Limb (tissue), 2 donors: Measurements from ENCODE around the gene NIPSNAP2.
"Not testable (repeated sequence)": the region's sequence is repeated elsewhere in the genome, so short reads cannot be mapped to it uniquely, and the experiment has no call there.

Experiments
- DNase-seq, 2 donors: peaks; one replicate each; pipeline ENCODE4 v3.0.0-alpha.2; 2016; ENCODE audit errors: extremely low spot score in 2 of 2

The NIPSNAP2 gene

GRCh38 chr7:55964261-55965099 lies at the start of gene NIPSNAP2:
Gene NIPSNAP2, plus strand, starts transcription at chr7:55964585. Its CDS starts 25 bp downstream, at chr7:55964610.
- peak; percentile 65 to 84 for DNase-seq

- no peak for DNase-seq
Observed at GRCh38 chr7:55917771-55918170, 46.6 kb upstream of the NIPSNAP2 start.

- no peak for DNase-seq
Observed at GRCh38 chr7:55928006-55928767, 36.2 kb upstream of the NIPSNAP2 start.

GRCh38 chr7:55931421-55932151 lies 32.8 kb upstream of the NIPSNAP2 start:
- no peak for DNase-seq

- no peak for DNase-seq
Observed at GRCh38 chr7:55939514-55940123, 24.8 kb upstream of the NIPSNAP2 start.

- no peak for DNase-seq
Observed at GRCh38 chr7:55946545-55946944, 17.8 kb upstream of the NIPSNAP2 start.

- peak; percentile 88 to 95 for DNase-seq
Observed at GRCh38 chr7:55951637-55952351, 12.6 kb upstream of the NIPSNAP2 start, which contains the start of gene MRPS17. Gene MRPS17, plus strand, starts transcription at chr7:55951877. Its CDS starts 1,319 bp downstream, at chr7:55953196.

- not testable (repeated sequence) for DNase-seq
Observed at GRCh38 chr7:55952352-55952671, 12.1 kb upstream of the NIPSNAP2 start.

- no peak for DNase-seq
Observed at GRCh38 chr7:55953707-55954475, 10.5 kb upstream of the NIPSNAP2 start.

- no peak for DNase-seq
Observed at GRCh38 chr7:55957190-55957589, 7.2 kb upstream of the NIPSNAP2 start.

GRCh38 chr7:55962014-55962413 lies 2.4 kb upstream of the NIPSNAP2 start:
- DNase-seq, result no peak

- DNase-seq, result no peak
Observed at GRCh38 chr7:55963584-55964168, 709 bp upstream of the NIPSNAP2 start.

GRCh38 chr7:55965100-55965470 lies 700 bp downstream of the NIPSNAP2 start:
- DNase-seq, result no peak

GRCh38 chr7:55965805-55966421 lies 1.5 kb downstream of the NIPSNAP2 start:
- no peak for DNase-seq

- no peak for DNase-seq
Observed at GRCh38 chr7:55966851-55967250, 2.5 kb downstream of the NIPSNAP2 start.

- no peak for DNase-seq
Observed at GRCh38 chr7:55969391-55969790, 5.0 kb downstream of the NIPSNAP2 start.

GRCh38 chr7:55970561-55970960 lies 6.2 kb downstream of the NIPSNAP2 start:
- DNase-seq, result no peak

- no peak for DNase-seq
Observed at GRCh38 chr7:55970978-55971377, 6.6 kb downstream of the NIPSNAP2 start.

GRCh38 chr7:55973747-55974250 lies 9.4 kb downstream of the NIPSNAP2 start:
- DNase-seq, result no peak
